ENCODE data around the gene AP3B1.

DNA sequence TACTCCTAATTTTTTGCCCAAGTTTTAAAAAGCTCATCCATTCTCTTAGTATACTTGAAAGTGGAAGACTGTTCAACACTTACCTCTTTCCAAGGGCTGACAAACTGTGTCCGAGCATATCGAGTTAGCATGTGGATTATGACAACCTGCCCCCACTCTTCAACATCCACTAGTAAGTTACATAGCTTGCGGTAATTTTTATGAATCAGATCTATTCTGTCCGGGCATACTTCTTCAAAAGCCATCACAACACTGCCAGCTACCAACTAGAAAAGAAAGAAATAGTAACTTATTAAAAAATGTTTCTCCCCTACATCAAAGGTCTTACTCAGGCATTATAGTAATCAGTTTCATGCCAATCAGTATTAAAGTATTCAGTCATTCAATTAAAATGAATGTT, 78.5 kb downstream of the AP3B1 start:
- no peak for TF ChIP-seq EZH2phosphoT487 (IDR thresholded peaks at IDR 0.05; ENCODE audit: low read depth)
- TF ChIP-seq, protein P1, sequence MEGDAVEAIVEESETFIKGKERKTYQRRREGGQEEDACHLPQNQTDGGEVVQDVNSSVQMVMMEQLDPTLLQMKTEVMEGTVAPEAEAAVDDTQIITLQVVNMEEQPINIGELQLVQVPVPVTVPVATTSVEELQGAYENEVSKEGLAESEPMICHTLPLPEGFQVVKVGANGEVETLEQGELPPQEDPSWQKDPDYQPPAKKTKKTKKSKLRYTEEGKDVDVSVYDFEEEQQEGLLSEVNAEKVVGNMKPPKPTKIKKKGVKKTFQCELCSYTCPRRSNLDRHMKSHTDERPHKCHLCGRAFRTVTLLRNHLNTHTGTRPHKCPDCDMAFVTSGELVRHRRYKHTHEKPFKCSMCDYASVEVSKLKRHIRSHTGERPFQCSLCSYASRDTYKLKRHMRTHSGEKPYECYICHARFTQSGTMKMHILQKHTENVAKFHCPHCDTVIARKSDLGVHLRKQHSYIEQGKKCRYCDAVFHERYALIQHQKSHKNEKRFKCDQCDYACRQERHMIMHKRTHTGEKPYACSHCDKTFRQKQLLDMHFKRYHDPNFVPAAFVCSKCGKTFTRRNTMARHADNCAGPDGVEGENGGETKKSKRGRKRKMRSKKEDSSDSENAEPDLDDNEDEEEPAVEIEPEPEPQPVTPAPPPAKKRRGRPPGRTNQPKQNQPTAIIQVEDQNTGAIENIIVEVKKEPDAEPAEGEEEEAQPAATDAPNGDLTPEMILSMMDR (IDR thresholded peaks at IDR 0.05; ENCODE audit: low read depth, low read length) = no peak

Measured in OCI-LY3 (cell line).